Activated T-helper 17 cell treated with anti-CD3 and anti-CD28 coated beads, Interleukin-2, amount 50 U/mL, for 72 hours (primary cell): ENCODE results near the gene SH3BP5. TPM values are rescaled to one million over a fixed set of nuclear protein-coding genes. Genes with fewer than 3 reads are reported as not detected.

Source experiments
- ATAC-seq: fragments of 150-1000 bp; cut with Tn5 transposase; replicated peaks from 2 replicates; pipeline ENCODE4 v1.10.0; 2021; ENCODE audit warnings: mild to moderate bottlenecking, moderate library complexity
- H3K27ac Mint-ChIP-seq: one replicate; pipeline ENCODE4 v1.8.0; 2022; ENCODE audit warnings: mixed read lengths
- H3K27me3 Mint-ChIP-seq: one replicate; pipeline ENCODE4 v1.8.0; 2022; ENCODE audit warnings: mixed read lengths
- H3K36me3 Mint-ChIP-seq: one replicate; pipeline ENCODE4 v1.8.0; 2022; ENCODE audit warnings: low read depth, mild to moderate bottlenecking, mixed read lengths
- H3K4me1 Mint-ChIP-seq: one replicate; pipeline ENCODE4 v1.8.0; 2022; ENCODE audit warnings: mixed read lengths
- H3K4me3 Mint-ChIP-seq: one replicate; pipeline ENCODE4 v1.8.0; 2022; ENCODE audit warnings: mild to moderate bottlenecking, mixed read lengths
- H3K9me3 Mint-ChIP-seq: one replicate; pipeline ENCODE4 v1.8.0; 2022; ENCODE audit warnings: mixed read lengths
- total RNA-seq, 2 donors: library from RNA; stranded (reverse); gene quantifications; one replicate each; pipeline ENCODE4 v1.2.3, GENCODE V29; 2022

The SH3BP5 gene
- total RNA-seq, 2 donors from 2014 or later: 20.2 to 24.6 TPM

GRCh38 chr3:15324379-15324808, 8.0 kb downstream of the SH3BP5 start:
- Mint-ChIP-seq H3K4me1 (peaks cover 52% of the 10 kb centered on the region), H3K36me3 (peaks cover 69% of the 10 kb centered on the region), H3K4me3 (no peak overlapping the region), H3K9me3 (no peaks in the 10 kb centered on the region), H3K27me3 (no peaks in the 10 kb centered on the region), H3K27ac (peak overlapping the region; percentile 55)
- ATAC-seq: no peak

DNA sequence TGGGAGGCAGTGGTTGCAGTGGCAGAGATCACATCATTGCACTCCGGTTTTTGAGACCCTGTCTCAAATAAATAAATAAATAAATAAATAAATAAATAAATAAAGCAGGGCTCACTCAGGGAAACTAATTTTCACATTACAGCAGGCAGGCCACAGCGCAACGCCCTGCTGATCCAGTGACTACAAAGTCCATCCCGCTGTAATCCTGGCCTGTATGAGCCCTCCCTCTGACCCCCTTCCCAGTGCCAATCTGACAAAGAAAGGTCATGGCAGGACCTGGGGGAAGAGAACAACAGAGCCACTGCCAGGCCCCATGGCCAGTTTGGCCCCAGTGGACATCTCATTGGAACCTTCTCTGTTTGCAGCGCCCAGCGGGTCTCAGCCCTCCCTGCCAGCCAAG, 9.3 kb downstream of the SH3BP5 start:
- Mint-ChIP-seq H3K27me3 (no peaks in the 10 kb centered on the region), H3K27ac (no peak overlapping the region), H3K36me3 (peaks cover 58% of the 10 kb centered on the region), H3K4me3 (no peak overlapping the region), H3K9me3 (no peaks in the 10 kb centered on the region), H3K4me1 (peaks cover 50% of the 10 kb centered on the region)
- no peak for ATAC-seq

DNA sequence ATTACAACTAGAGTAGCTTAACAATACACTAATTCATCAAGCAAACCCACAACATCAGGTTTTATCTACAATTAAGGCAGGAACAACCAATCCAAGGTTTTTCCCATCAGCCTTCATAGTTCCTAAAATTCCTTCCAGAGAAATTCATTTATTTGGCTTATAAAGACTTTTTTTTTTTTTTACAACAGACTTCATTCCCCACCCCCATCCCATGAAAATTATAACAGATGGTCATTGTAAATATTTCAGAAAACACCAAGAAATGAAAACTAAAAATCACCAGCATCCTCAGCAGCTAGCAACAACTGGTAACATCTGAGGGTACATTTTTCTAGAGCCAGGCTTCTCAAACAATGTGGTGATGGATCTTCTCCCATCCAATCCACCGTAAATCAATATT, 11.0 kb downstream of the SH3BP5 start:
- no peaks in the 10 kb centered on the region for H3K27me3 Mint-ChIP-seq
- peaks cover 53% of the 10 kb centered on the region for H3K4me1 Mint-ChIP-seq
- no peak for ATAC-seq
- H3K27ac Mint-ChIP-seq: peak overlapping the region; percentile 46
- H3K9me3 Mint-ChIP-seq: no peaks in the 10 kb centered on the region
- H3K36me3 Mint-ChIP-seq: peaks cover 48% of the 10 kb centered on the region
- peak overlapping the region; percentile 66 for H3K4me3 Mint-ChIP-seq

- Mint-ChIP-seq H3K27me3 (no peaks in the 10 kb centered on the region), H3K36me3 (peaks cover 33% of the 10 kb centered on the region), H3K4me1 (peaks cover 41% of the 10 kb centered on the region), H3K4me3 (peak overlapping the region; percentile 66), H3K9me3 (no peaks in the 10 kb centered on the region), H3K27ac (peak overlapping the region; percentile 59)
- ATAC-seq: peak; percentile 58
Observed at GRCh38 chr3:15319575-15319974, 12.8 kb downstream of the SH3BP5 start.

GRCh38 chr3:15319136-15319535, 13.2 kb downstream of the SH3BP5 start:
- H3K36me3 Mint-ChIP-seq: peaks cover 28% of the 10 kb centered on the region
- peak overlapping the region; percentile 66 for H3K4me3 Mint-ChIP-seq
- peak overlapping the region; percentile 59 for H3K27ac Mint-ChIP-seq
- no peaks in the 10 kb centered on the region for H3K9me3 Mint-ChIP-seq
- no peaks in the 10 kb centered on the region for H3K27me3 Mint-ChIP-seq
- peaks cover 40% of the 10 kb centered on the region for H3K4me1 Mint-ChIP-seq
- ATAC-seq: no peak

DNA sequence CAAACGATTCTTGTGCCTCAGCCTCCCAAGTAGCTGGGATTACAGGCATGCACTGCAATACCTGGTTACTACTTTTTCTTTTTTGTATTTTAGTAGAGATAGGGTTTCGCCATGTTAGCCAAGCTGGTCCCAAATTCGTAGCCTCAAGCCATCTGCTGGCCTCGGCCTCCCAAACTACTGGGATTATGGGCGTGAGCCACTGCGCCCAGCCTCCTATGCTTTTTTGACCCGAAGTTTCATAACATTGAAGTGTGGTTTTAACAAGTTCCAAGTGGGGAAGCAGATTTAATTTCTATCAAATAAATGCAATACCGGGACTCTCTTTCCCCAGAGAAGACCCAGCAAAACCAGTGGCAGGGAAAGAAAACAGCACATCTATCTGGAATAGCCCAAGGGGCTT, 13.7 kb downstream of the SH3BP5 start:
- Mint-ChIP-seq H3K36me3 (peaks cover 24% of the 10 kb centered on the region), H3K27ac (no peak overlapping the region), H3K9me3 (no peaks in the 10 kb centered on the region), H3K4me1 (peaks cover 37% of the 10 kb centered on the region), H3K4me3 (peak overlapping the region; percentile 66), H3K27me3 (no peaks in the 10 kb centered on the region)
- no peak for ATAC-seq

- Mint-ChIP-seq H3K27ac (peak overlapping the region; percentile 40), H3K9me3 (no peaks in the 10 kb centered on the region), H3K36me3 (peaks cover 26% of the 10 kb centered on the region), H3K4me3 (peak overlapping the region; percentile 50), H3K27me3 (no peaks in the 10 kb centered on the region), H3K4me1 (peaks cover 40% of the 10 kb centered on the region)
- no peak for ATAC-seq
Observed at GRCh38 chr3:15316998-15317435, 15.4 kb downstream of the SH3BP5 start.

DNA sequence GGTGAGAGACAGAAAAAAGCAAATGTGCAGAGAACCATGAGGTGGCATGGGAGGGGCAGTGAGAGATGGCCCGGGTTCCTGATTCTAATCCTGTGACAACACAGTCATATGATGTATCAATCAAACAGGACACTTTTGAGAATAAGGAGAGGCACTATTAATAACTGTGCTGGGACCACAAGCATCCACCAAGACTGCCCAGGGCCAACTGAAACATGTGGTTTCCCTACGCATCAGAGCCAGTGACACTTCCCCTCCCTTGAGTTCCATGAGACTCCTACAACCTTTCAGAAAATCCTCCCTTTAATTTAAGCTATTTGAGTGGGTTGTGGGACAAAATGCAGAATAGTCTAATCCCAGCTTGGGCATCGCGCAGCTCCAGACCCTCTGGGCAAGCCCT, 17.4 kb downstream of the SH3BP5 start:
- peaks cover 21% of the 10 kb centered on the region for H3K36me3 Mint-ChIP-seq
- peaks cover 33% of the 10 kb centered on the region for H3K4me1 Mint-ChIP-seq
- ATAC-seq: peak; percentile 30
- H3K9me3 Mint-ChIP-seq: no peaks in the 10 kb centered on the region
- no peaks in the 10 kb centered on the region for H3K27me3 Mint-ChIP-seq
- peak overlapping the region; percentile 35 for H3K4me3 Mint-ChIP-seq
- peak overlapping the region; percentile 29 for H3K27ac Mint-ChIP-seq

- peak overlapping the region; percentile 35 for H3K4me3 Mint-ChIP-seq
- peak overlapping the region; percentile 29 for H3K27ac Mint-ChIP-seq
- peaks cover 23% of the 10 kb centered on the region for H3K36me3 Mint-ChIP-seq
- peaks cover 33% of the 10 kb centered on the region for H3K4me1 Mint-ChIP-seq
- ATAC-seq: no peak
- no peaks in the 10 kb centered on the region for H3K27me3 Mint-ChIP-seq
- H3K9me3 Mint-ChIP-seq: no peaks in the 10 kb centered on the region
Observed at GRCh38 chr3:15314276-15314675, 18.1 kb downstream of the SH3BP5 start.

DNA sequence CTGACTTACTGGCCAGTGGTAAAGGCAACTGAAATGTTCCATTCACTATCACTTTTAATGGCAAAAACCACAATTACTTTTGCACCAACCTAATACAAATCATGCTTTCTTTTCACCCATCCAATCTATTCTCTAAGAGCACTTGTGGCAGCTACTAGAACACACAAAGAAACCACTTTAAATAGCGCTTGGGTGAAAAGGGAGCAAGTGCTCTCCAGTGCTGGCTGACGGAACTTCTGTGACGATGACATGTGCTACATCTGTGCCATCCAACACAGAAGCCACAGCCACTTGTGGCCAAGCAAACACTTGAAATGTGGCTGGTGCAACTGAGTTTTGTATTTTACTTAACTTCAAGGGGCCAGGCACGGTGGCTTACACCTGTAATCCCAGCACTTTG, 18.9 kb downstream of the SH3BP5 start:
- Mint-ChIP-seq H3K27me3 (no peaks in the 10 kb centered on the region), H3K4me3 (peak overlapping the region; percentile 22), H3K36me3 (peaks cover 30% of the 10 kb centered on the region), H3K4me1 (peaks cover 36% of the 10 kb centered on the region), H3K9me3 (no peaks in the 10 kb centered on the region), H3K27ac (no peak overlapping the region)
- ATAC-seq: no peak

DNA sequence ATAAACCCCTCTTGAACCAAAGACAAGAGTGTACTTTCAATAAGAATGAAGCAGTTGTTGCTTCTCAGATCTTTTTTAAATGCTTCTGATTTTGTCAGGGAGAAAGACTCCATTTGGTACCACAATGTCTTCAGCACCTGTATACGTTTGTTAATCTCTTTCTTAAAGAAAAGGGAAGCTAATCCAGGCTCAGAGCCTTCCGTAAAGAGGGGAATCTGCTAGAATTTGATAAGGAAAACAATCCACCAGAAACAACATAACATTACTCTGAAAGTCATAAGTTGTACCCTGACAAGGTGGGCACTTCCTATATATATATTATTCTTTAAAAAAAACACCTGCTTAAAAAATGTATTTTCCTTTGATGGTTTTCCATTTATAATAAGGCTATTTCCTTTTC, 19.8 kb downstream of the SH3BP5 start:
- Mint-ChIP-seq H3K27me3 (no peaks in the 10 kb centered on the region), H3K27ac (no peak overlapping the region), H3K4me3 (peak overlapping the region; percentile 21), H3K9me3 (no peaks in the 10 kb centered on the region), H3K4me1 (peaks cover 41% of the 10 kb centered on the region), H3K36me3 (peaks cover 30% of the 10 kb centered on the region)
- no peak for ATAC-seq

DNA sequence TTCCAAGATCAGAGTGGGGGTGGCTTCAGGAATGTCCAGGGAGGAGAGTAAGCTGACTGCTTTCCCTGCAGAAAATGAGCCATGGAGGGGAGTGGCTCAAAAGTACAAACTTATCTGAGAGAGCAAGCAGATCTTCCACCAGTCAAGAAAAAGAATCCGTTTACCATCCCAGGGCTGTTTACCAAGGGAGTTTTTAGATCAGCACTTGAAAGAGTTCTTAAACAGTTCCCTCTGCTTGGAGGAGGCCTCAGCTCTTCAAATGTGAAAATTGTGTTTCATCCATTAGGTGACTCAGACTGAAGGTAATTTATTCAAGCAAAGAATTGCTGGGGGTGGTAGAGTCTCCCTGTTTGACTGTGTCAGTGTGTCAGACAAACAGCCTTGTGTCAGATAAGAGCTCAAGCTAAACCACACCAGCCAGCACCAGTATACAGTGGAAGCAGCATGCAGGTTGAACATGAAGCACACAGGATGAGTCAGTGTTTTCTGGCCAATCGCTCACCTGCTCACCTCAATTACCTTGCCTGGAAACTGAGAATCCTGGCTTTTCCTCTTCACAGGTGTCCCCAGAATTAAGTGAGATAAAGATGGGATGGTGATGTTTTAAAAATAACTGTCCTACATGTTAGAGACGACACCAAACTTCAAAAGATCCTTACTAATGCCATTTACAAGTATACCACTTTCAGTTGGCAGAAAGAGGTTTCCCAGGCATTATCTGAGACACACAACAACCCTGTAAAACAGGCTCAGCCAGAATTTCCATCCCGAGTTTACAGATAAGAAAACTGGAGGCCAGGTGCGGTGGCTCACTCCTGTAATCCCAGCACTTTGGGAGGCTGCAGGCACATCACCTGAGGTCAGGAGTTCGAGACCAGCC, 21.7 kb downstream of the SH3BP5 start:
- peaks cover 31% of the 10 kb centered on the region for H3K4me1 Mint-ChIP-seq
- no peaks in the 10 kb centered on the region for H3K27me3 Mint-ChIP-seq
- H3K4me3 Mint-ChIP-seq: peak overlapping the region; percentile 84
- peak overlapping the region; percentile 99 for H3K27ac Mint-ChIP-seq
- ATAC-seq: peak; percentile 87
- H3K36me3 Mint-ChIP-seq: peaks cover 24% of the 10 kb centered on the region
- no peaks in the 10 kb centered on the region for H3K9me3 Mint-ChIP-seq

GRCh38 chr3:15309662-15310335, 22.6 kb downstream of the SH3BP5 start:
- no peaks in the 10 kb centered on the region for H3K9me3 Mint-ChIP-seq
- no peaks in the 10 kb centered on the region for H3K27me3 Mint-ChIP-seq
- H3K4me3 Mint-ChIP-seq: peak overlapping the region; percentile 84
- peak overlapping the region; percentile 99 for H3K27ac Mint-ChIP-seq
- H3K36me3 Mint-ChIP-seq: peaks cover 24% of the 10 kb centered on the region
- peaks cover 31% of the 10 kb centered on the region for H3K4me1 Mint-ChIP-seq
- peak; percentile 81 for ATAC-seq

- H3K9me3 Mint-ChIP-seq: no peaks in the 10 kb centered on the region
- no peak overlapping the region for H3K27ac Mint-ChIP-seq
- no peak for ATAC-seq
- peaks cover 36% of the 10 kb centered on the region for H3K4me1 Mint-ChIP-seq
- no peak overlapping the region for H3K4me3 Mint-ChIP-seq
- H3K36me3 Mint-ChIP-seq: peaks cover 45% of the 10 kb centered on the region
- no peaks in the 10 kb centered on the region for H3K27me3 Mint-ChIP-seq
Observed at GRCh38 chr3:15307580-15307979, 24.8 kb downstream of the SH3BP5 start.

GRCh38 chr3:15306979-15307359, 25.4 kb downstream of the SH3BP5 start:
- H3K27me3 Mint-ChIP-seq: no peaks in the 10 kb centered on the region
- no peaks in the 10 kb centered on the region for H3K9me3 Mint-ChIP-seq
- H3K27ac Mint-ChIP-seq: no peak overlapping the region
- ATAC-seq: no peak
- peaks cover 41% of the 10 kb centered on the region for H3K4me1 Mint-ChIP-seq
- H3K36me3 Mint-ChIP-seq: peaks cover 46% of the 10 kb centered on the region
- no peak overlapping the region for H3K4me3 Mint-ChIP-seq
